Measurements from ENCODE around the gene MAPK11. TPM values are rescaled to one million over a fixed set of nuclear protein-coding genes. Genes with fewer than 3 reads are reported as not detected.

Gene MAPK11
- polyA plus RNA-seq, 3 donors = 0.81 TPM; not detected in 2

- Histone ChIP-seq H4K20me1 (ENCODE audit: insufficient read depth, low read length) (peaks cover 100% of the 10 kb centered on the region), H3K4me3 (replicated peaks in 1 of 3; ENCODE audit: low read depth in 2 of 3, low read length in 3 of 3) (no peak overlapping the region), H3K79me2 (ENCODE audit: insufficient read depth, low read length) (peaks cover 100% of the 10 kb centered on the region), H2AFZ (ENCODE audit: insufficient read depth, low read depth, low read length, poor library complexity, severe bottlenecking) (no peak overlapping the region), H3K4me1 (ENCODE audit: control insufficient read depth in 1 of 2, insufficient read depth in 2 of 2, low read length in 2 of 2) (peaks cover 60 to 90% of the 10 kb centered on the region in 2 donors), H3K27ac (ENCODE audit: low read depth in 1 of 2, low read length in 2 of 2) (no peak overlapping the region), H3K36me3 (replicated peaks in 1 of 2; ENCODE audit: control insufficient read depth in 1 of 2, insufficient read depth in 2 of 2, low read length in 2 of 2) (peaks cover 26 to 28% of the 10 kb centered on the region in 2 donors), H3K9ac (ENCODE audit: insufficient read depth, low read length, poor library complexity, severe bottlenecking) (no peak overlapping the region), H3K4me2 (replicated peaks; ENCODE audit: extremely low read depth, low read length, poor library complexity, severe bottlenecking) (no peak overlapping the region), H3K27me3 (ENCODE audit: control insufficient read depth in 2 of 2, insufficient read depth in 2 of 2, low read length in 2 of 2) (no peaks in the 10 kb centered on the region), H3K9me3 (replicated peaks in 1 of 2; ENCODE audit: control insufficient read depth in 1 of 2, insufficient read depth in 1 of 2, low read length in 2 of 2) (no peaks in the 10 kb centered on the region)
- TF ChIP-seq CTCF (IDR thresholded peaks at IDR 0.05) = no peak
- DNase-seq = no peak
- peaks cover 66% of the 10 kb centered on the region for H3K4me1 Mint-ChIP-seq
- H3K27ac Mint-ChIP-seq = peak overlapping the region in 5 of 7 donors; percentile 11 to 68 (median 45)
- H3K9me3 Mint-ChIP-seq = no peaks in the 10 kb centered on the region
- H3K36me3 Mint-ChIP-seq = peaks cover 25 to 52% of the 10 kb centered on the region in 2 donors
- 90% methylated on average over 27 of the region's 29 CpGs for WGBS (ENCODE audit: insufficient coverage)
- H3K27me3 Mint-ChIP-seq (ENCODE audit: low read depth in 3 of 3) = peaks cover 0 to 3% (median 0%) of the 10 kb centered on the region in 3 donors
- H3K4me3 Mint-ChIP-seq = no peak overlapping the region
- intact Hi-C loops (cut with micrococcal nuclease) = no loop called here
These were observed 26.7 kb upstream of the MAPK11 start for GRCh38 chr22:50296658-50297490.

DNA sequence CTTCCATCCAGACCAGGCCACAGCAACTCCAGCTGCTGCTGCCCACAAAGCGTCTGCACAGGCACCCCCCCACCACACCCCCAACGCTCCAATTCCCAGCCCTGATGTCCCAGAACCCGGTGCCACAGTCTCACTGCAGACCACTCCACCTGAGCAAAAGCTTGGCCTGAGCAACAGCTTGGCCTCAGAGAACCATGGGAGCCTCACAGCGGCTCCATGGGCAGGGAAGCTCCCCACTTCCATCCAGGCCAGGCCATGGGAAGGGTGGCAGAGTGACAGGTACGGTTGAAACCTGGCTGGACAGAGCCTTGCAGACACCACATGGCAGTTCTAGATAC lies 24.1 kb upstream of the MAPK11 start:
- Histone ChIP-seq H3K9me3 (replicated peaks in 1 of 2; ENCODE audit: control insufficient read depth in 1 of 2, insufficient read depth in 1 of 2, low read length in 2 of 2) (no peaks in the 10 kb centered on the region), H3K4me3 (replicated peaks in 1 of 3; ENCODE audit: low read depth in 2 of 3, low read length in 3 of 3) (peak overlapping the region in 1 of 3 experiments; percentile 54), H3K79me2 (ENCODE audit: insufficient read depth, low read length) (peaks cover 100% of the 10 kb centered on the region), H2AFZ (ENCODE audit: insufficient read depth, low read depth, low read length, poor library complexity, severe bottlenecking) (no peak overlapping the region), H3K4me2 (replicated peaks; ENCODE audit: extremely low read depth, low read length, poor library complexity, severe bottlenecking) (peak overlapping the region; percentile 55), H3K36me3 (replicated peaks in 1 of 2; ENCODE audit: control insufficient read depth in 1 of 2, insufficient read depth in 2 of 2, low read length in 2 of 2) (peaks cover 45% of the 10 kb centered on the region in 2 donors), H3K4me1 (ENCODE audit: control insufficient read depth in 1 of 2, insufficient read depth in 2 of 2, low read length in 2 of 2) (peaks cover 41 to 65% of the 10 kb centered on the region in 2 donors), H3K9ac (ENCODE audit: insufficient read depth, low read length, poor library complexity, severe bottlenecking) (peak overlapping the region; percentile 32), H3K27ac (ENCODE audit: low read depth in 1 of 2, low read length in 2 of 2) (peak overlapping the region; percentile 7 to 11), H3K27me3 (ENCODE audit: control insufficient read depth in 2 of 2, insufficient read depth in 2 of 2, low read length in 2 of 2) (no peaks in the 10 kb centered on the region), H4K20me1 (ENCODE audit: insufficient read depth, low read length) (peaks cover 100% of the 10 kb centered on the region)
- Mint-ChIP-seq H3K27me3 (ENCODE audit: low read depth in 3 of 3) (peaks cover 0 to 2% (median 0%) of the 10 kb centered on the region in 3 donors), H3K4me1 (peaks cover 55% of the 10 kb centered on the region), H3K9me3 (no peaks in the 10 kb centered on the region), H3K27ac (peak overlapping the region in 1 of 7 donors; percentile 41), H3K4me3 (peak overlapping the region; percentile 63), H3K36me3 (peaks cover 38 to 70% of the 10 kb centered on the region in 2 donors)
- intact Hi-C loops (cut with micrococcal nuclease) = loop anchor here (5.0 kb wide), 1 partner anchor 33 kb away; the partner anchor contains the start of gene DENND6B (in 2 of the 2)
- WGBS (ENCODE audit: insufficient coverage) = 46% methylated on average over 4 of the region's 5 CpGs
- no peak for DNase-seq
- TF ChIP-seq CTCF (IDR thresholded peaks at IDR 0.05) = no peak

Data from CD14-positive monocyte (primary cell).